ENCODE measurements around the gene EFL1. TPM values are rescaled to one million over a fixed set of nuclear protein-coding genes. Genes with fewer than 3 reads are reported as not detected.
A peak's percentile ranks its signal among the peaks of the same experiment; 100 is the strongest.

EFL1 gene
- total and polyA plus RNA-seq, 2 of the 4 experiments (the other 2 are of a cell fraction): 10.1 to 24.6 TPM

- no peak overlapping the region for H3K14ac ChIP-seq (replicated peaks; ENCODE audit: low read depth, low read length)
- H3K79me1 ChIP-seq (ENCODE audit: low read depth in 1 of 2, low read length in 2 of 2): no peaks in the 10 kb centered on the region
- H3K9me1 ChIP-seq (ENCODE audit: insufficient read depth, low read length): no peaks in the 10 kb centered on the region; the same call in 1 of the 2 replicates
- no peak overlapping the region for H3K4me2 ChIP-seq (ENCODE audit: low read depth, low read length)
- H2AFZ ChIP-seq (replicated peaks; ENCODE audit: low read length, poor library complexity): peak overlapping the region; percentile 63
- H3K23ac ChIP-seq (ENCODE audit: low read depth, low read length): no peak overlapping the region
- no peak overlapping the region for H2AK5ac ChIP-seq (ENCODE audit: low read depth, low read length)
- H2BK20ac ChIP-seq (ENCODE audit: low read depth, low read length): no peak overlapping the region
- H3K4me1 ChIP-seq (ENCODE audit: control insufficient read depth, insufficient read depth, low read length): no peaks in the 10 kb centered on the region
- H2BK5ac ChIP-seq (ENCODE audit: low read depth, low read length, poor library complexity, severe bottlenecking): no peak overlapping the region
- H3K9ac ChIP-seq (ENCODE audit: low read depth, low read length): no peak overlapping the region
- no peak overlapping the region for H2AK9ac ChIP-seq (replicated peaks; ENCODE audit: low read depth, low read length, poor library complexity)
- no peak overlapping the region for H4K91ac ChIP-seq (ENCODE audit: insufficient read depth, low read depth, low read length)
- dilution Hi-C loops (cut with HindIII; ENCODE audit: low sequenced_read_pairs, unreplicated experiment): no loop called here
- TF ChIP-seq, protein P1, sequence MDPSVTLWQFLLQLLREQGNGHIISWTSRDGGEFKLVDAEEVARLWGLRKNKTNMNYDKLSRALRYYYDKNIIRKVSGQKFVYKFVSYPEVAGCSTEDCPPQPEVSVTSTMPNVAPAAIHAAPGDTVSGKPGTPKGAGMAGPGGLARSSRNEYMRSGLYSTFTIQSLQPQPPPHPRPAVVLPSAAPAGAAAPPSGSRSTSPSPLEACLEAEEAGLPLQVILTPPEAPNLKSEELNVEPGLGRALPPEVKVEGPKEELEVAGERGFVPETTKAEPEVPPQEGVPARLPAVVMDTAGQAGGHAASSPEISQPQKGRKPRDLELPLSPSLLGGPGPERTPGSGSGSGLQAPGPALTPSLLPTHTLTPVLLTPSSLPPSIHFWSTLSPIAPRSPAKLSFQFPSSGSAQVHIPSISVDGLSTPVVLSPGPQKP (IDR thresholded peaks at IDR 0.05; ENCODE audit: borderline replicate concordance, low read depth, low read length): no peak
- TF ChIP-seq NFE2L2 (IDR thresholded peaks at IDR 0.05; ENCODE audit: low read depth, low read length): no peak
- TF ChIP-seq RCOR1 (IDR thresholded peaks at IDR 0.05; ENCODE audit: insufficient replicate concordance, low read length): no peak
- no peak for TF ChIP-seq RAD21 (IDR thresholded peaks at IDR 0.05; ENCODE audit: low read length)
- TF ChIP-seq RFX5 (IDR thresholded peaks at IDR 0.05; ENCODE audit: low read depth, low read length): no peak
- no peak for TF ChIP-seq CTCF (conservative IDR thresholded peaks at IDR 0.05; ENCODE audit: low read depth, low read length)
- no peak for TF ChIP-seq POLR2A (IDR thresholded peaks at IDR 0.05; ENCODE audit: low read depth, low read length)
- no peak overlapping the region for H2BK15ac ChIP-seq (ENCODE audit: low read depth, low read length)
- H2BK120ac ChIP-seq (ENCODE audit: low read depth, low read length): no peak overlapping the region
- no peaks in the 10 kb centered on the region for H3K9me3 ChIP-seq (ENCODE audit: control insufficient read depth, insufficient read depth, low read length)
- H3K27ac ChIP-seq (ENCODE audit: insufficient read depth, low read length): no peak overlapping the region
- DNase-seq (no peak), ATAC-seq (ENCODE audit: low read depth) (no peak)
- peaks cover 20% of the 10 kb centered on the region for H3K27me3 ChIP-seq (ENCODE audit: control insufficient read depth, insufficient read depth, low read length)
- no peak overlapping the region for H4K8ac ChIP-seq (ENCODE audit: low read depth in 2 of 2, low read length in 2 of 2)
- no peak overlapping the region for H3K4me3 ChIP-seq (ENCODE audit: insufficient read depth, low read depth, low read length)
- no peak overlapping the region for H3K18ac ChIP-seq (ENCODE audit: low read depth, low read length)
- H3K4ac ChIP-seq (ENCODE audit: low read depth, low read length): no peak overlapping the region
- in situ Hi-C loops (cut with MboI; ENCODE audit: low sequenced_read_pairs): no loop called here
- POLR2A ChIA-PET (ENCODE audit: unreplicated experiment): no interaction called here
- no peak overlapping the region for H4K5ac ChIP-seq (ENCODE audit: low read depth, low read length)
- no peaks in the 10 kb centered on the region for H4K20me1 ChIP-seq (ENCODE audit: insufficient read depth, low read length)
- WGBS, 2 experiments (ENCODE audit: extremely low coverage in 2 of 2, insufficient read length in 1 of 2): 92% methylated on average over 1 of the region's 3 CpGs; no CpG with 5 or more reads in 1 of the 2 experiments
- intact Hi-C loops (cut with micrococcal nuclease): no loop called here
- CTCF ChIA-PET: no interaction called here
- no peak overlapping the region for H3K56ac ChIP-seq (ENCODE audit: extremely low read depth, insufficient read depth, low read length)
- no TSS peak for BruUV-seq (replicated peaks)
- H3K36me3 ChIP-seq (ENCODE audit: control insufficient read depth, insufficient read depth, low read length): no peaks in the 10 kb centered on the region
These were observed 38.9 kb upstream of the EFL1 start for GRCh38 chr15:82301296-82302016.
